ENCODE data around the gene SCAMP1.
"Not testable (repeated sequence)": the region's sequence is repeated elsewhere in the genome, so short reads cannot be mapped to it uniquely, and the experiment has no call there.

SCAMP1 gene

DNA sequence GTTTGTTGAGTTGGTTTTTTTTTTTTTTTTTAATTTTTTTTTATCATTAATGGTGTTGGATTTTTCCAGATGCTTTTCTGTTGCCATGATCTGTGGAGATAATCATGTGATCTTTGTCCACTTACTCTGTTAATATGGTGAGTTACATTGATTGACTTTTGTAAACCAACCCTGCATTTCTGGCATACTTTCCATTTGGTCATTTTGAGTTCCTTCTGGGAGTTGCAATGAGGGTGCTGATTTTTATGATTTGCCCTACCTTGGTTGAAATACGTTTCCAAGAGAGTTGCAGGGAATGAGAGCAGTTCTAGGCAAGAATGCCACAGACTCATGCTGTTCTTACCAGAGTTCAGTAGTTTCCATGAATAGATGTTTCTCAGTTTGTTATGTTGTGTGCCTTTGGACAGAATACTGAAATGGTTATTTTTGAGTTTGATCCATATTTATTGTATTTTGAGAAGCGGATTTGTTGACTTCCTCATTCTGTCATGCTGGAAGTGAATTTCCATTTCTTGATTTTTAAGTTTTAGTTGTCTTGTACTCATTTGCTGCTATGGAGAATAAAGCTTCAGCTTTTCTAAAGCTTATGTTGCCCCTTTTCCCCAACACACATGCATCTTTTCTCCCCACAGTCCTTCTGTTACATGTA, 69.0 kb downstream of the SCAMP1 start:
- DNase-seq (ENCODE audit: low read depth) = no peak

DNA sequence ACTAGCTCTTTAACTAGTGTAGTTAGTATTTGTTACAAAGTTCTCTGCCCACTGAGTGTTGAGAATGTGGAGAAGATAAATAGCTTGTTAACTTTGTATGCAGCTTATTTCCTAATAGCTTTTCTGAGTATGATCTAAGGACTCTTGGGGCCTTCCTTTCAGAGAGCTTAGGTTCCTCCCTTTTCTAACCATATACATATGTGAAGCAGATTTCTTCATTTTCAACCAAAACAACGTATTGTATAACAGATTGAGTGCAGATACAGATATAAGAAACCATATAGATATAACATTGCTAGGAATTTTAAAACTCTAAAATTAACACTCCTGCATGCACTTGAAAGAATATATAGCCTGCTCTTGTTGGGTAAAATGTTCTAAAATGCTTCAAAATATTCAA, 70.4 kb downstream of the SCAMP1 start:
- DNase-seq (ENCODE audit: low read depth) = no peak

DNA sequence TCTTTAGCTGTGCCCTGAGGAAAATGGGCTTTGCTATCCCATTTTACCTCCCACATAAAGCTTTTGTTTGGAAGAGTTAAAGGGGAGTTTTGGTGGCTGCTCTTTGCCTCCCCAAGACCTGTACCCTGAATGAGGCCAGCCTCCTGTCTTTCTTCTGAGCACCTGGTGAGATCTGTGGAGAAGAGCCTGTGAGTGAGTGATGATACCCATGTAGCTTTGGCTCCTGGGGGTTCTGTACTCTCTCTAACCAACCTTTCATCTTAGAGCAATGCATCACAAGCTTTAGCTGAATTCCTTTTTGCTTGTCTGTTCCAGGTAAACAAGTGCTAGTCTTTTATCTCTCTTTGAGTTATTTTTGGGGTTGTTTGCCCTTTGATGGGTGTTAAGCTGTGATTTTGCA, 73.6 kb downstream of the SCAMP1 start:
- DNase-seq (ENCODE audit: low read depth) = no peak

DNA sequence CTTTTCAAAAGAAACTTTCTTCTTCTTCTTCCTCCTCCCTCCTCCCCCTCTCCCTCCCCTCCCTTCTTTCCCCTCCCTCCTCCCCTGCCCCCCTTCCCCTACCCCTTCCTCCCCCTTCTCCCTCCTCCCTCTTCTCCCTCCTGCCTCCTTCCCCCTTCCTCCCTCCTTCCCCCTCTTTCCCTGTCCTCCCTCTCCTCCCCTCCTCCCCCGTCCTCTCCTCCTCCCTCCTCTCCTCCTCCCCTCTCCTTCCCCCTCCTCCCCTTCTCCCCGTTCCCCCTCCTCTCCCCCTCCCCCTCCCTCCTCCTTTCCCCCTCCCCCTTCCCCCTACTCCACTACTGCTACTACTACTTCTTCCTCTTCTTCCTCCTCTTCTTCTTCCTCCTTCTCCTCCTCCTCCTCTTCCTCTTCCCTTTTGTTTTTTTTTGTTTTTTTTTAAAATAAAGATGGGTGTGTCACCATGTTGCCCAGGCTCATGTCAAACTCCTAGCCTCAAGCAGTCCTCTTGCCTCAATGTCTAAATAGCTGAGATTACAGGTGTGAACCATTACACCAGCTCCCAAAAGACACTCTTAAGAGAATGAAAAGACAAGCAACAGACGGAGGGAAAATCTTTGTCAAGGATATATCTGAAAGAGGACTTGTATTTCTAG, 87.5 kb downstream of the SCAMP1 start:
- DNase-seq (ENCODE audit: low read depth) = no peak

DNA sequence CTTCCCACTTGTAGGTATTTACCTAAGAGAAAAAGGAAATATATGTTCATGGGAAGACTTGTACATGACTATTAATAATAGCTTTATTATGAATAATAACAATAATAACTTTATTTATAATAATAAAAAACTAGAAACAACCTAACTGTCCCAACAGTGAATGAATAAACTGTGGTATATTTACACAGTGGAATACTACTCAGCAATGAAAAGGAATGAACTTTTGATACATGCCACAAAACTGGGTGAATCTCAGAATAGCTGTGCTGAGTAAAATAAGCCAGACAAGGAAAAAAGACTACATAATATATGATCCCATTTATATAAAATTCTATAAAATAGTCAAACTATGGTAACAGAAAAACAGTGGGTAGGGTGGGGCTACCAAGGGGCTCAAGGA, 88.7 kb downstream of the SCAMP1 start:
- DNase-seq (ENCODE audit: low read depth) = no peak

GRCh38 chr5:78457507-78457906, 97.1 kb downstream of the SCAMP1 start:
- not testable (repeated sequence) for DNase-seq (ENCODE audit: low read depth)

DNA sequence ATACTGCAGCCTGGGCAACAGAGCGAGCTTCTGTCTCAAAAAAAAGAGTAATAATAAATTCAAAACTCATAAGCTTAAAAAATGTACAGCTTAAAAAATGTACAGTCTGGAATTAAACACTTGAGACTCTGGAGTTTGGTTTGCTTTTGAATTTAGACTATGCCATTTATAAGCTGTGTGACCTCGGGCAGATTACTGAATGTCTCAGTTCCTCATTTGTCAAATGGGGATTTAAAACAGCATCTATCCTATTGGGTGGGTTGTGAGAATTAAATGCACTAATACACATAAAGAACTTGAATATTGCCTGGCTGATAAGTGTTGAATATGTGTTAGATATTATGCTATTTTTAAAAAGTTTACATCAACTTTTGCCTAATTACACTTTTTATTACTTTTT, 98.4 kb downstream of the SCAMP1 start:
- DNase-seq (ENCODE audit: low read depth) = no peak

- DNase-seq (ENCODE audit: low read depth) = no peak
Observed at GRCh38 chr5:78467140-78467539, 106.7 kb downstream of the SCAMP1 start.

DNA sequence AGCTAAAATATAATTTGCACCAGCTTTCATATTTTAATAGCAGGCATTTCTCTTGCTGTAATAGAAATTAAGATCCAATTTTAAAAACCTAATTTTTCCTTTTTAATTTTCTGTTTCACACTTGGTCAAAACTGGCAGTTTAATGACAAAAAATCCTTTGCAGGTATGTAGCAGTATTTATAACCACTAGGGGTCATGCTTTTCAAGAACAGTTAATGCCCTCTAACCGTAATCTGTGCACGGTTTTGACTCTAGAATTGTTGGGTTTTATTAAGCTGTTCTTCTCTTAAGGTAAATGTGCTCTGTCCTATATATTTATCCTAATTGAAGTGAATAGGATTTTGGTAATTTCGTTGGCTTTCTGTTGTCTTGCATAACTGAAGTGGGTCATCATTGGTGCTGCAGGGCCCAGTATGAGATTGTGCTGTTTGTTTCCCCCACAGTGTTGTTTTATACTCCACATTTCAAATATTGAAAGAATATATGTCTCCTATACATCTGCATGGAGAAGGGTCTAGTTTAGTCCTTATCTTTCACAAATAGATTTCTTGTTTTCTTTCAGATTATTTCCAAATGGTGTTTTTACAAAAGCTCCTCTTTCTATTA, 107.4 kb downstream of the SCAMP1 start:
- DNase-seq (ENCODE audit: low read depth) = no peak

DNA sequence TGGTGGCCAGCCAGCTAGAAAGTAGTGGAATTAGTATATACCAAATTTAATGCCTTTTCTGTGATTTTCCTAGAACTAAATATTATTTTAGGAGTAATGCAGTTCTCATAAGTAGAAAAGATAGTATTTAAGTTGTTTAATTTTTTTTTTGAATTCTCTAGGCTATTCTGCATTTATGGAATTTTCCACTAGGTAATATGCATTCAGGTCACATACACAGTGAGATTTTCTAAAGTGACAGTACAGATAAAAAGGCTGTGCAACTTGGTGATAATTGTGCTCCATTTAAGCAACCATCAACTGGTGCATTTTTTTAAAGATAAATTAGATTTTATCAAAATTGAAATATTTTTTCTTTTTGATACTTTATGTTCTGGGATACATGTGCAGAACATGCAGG, 111.5 kb downstream of the SCAMP1 start:
- DNase-seq (ENCODE audit: low read depth) = no peak

DNA sequence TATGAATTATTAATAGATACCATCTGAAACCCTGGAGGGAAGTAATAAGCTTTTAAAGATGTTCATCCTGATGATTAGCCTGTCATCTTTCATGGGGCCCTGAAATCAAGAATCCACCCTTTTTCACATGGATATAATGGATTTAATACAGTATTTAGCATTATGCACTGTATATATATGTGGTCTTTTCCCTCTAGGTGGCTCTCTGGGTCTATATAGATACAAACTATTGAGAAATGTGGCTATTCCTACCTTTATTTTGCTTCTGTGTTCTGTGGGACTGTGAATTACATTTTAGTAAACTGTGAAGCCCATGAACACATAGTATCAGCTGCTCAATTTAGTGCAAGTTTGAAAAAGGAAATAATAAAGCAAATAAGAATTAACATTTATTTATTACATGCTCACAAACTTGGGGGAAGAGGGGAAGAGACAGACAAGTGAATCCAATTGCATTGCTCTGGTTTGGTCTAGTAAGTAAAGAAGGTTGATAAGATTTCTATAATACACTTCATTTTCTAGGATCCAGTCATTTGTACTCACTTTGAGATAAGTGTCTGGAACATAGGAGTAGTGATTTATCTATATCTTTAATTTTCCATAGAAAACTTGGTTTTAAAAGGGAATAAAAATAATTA, 112.2 kb downstream of the SCAMP1 start:
- no peak for DNase-seq (ENCODE audit: low read depth)

DNA sequence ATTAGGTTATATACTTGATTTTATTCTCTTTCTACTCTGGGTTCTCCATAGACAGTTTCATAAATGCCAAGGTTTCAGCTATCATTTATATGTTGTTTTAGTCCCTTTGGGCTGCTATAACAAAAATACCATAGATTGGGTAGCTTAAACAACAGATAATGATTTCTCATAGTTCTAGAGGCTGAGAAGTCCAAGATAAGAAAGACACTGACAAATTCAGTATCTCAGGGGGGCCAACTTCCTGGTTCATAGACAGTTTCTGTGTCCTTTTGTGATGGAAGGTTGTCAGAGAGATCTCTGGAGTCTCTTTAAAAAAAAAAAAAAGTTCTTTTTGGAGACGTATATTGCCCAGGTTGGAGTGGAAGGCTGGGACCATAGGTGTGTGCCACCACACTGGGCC, 113.3 kb downstream of the SCAMP1 start:
- no peak for DNase-seq (ENCODE audit: low read depth)

DNA sequence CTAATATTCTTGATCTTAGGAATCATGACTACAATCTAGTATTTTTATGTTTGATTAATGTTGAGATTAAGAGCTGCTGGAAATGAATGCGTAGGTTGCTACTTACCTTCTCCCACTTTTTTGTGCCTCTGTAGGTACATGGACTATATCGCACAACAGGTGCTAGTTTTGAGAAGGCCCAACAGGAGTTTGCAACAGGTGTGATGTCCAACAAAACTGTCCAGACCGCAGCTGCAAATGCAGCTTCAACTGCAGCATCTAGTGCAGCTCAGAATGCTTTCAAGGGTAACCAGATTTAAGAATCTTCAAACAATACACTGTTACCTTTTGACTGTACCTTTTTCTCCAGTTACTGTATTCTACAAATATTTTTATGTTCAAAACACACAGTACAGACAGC, 115.0 kb downstream of the SCAMP1 start:
- no peak for DNase-seq (ENCODE audit: low read depth)

GRCh38 chr5:78476795-78477194, 116.4 kb downstream of the SCAMP1 start:
- DNase-seq (ENCODE audit: low read depth) = no peak

GRCh38 chr5:78482948-78483347, 122.5 kb downstream of the SCAMP1 start:
- DNase-seq (ENCODE audit: low read depth) = no peak

DNA sequence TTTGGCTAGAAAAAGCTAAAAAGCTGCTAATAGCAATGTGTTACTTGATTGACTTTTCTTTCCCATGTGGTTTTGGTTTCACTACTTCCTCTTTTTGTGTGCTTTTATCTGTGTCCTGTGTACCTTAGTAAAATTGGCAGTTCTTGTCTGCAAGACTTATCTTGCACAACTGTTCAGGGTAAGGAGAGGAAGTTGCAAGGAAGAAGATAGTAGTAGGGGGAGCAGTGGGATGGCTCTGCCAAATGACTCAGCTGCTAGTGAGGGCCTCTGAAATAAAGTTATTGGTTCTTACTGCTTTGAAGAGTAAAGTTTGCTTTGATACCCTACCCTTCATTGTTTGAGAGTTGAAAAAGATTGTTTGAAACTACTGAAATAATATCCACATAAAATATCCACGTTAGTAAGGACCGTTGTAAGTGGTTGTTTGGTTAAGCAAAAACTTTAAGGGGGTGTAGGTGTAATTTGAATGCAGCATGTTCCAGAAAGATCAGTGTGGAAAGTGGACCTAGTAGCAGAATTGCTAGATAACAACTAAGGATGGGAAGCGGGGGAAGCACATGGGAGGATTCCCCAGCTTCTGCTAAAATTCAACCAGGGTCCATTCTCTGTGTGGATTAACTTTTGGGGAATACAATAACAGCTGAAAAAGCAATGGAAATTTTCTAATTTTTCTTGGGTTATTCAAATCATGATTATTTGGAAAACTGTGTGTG, 123.5 kb downstream of the SCAMP1 start:
- no peak for DNase-seq (ENCODE audit: low read depth)

DNA sequence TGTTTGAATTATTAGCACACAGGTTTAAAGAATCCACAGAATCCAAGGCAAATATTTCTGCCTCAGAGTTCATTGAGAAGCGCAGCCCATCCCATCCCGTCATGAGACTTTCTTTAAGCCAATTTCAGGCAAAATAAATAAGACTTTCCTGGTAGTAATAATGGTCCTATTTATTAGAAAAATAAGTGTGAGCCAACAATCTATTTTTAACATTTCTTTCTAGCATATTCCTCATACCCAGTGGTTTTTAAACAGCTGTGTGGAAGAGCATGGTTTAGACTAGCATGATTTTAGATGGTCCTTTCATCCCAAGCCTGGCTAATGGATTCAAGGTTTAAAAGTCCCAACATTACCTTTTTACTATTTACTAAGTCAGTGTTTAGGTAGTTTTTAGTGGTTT, 125.8 kb downstream of the SCAMP1 start:
- DNase-seq (ENCODE audit: low read depth) = no peak

DNA sequence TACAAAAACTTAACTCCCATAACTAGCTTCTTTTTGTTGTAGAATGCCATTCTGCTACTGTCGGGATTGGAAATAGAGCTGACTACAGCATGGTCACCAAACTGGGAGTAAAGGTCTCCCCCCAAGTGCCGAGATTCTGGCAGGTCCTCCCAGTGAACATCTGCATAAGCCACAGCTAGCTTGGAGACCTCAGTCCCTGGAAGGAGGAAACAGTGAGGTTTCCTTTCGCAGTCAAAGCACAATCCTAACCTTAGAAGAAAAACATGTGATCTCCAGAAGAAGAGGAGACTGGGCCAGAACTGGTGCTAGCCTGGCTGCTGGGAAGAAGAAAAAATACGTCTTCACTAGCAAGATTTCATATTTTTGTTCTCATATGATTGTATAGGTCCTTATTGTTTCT, 127.4 kb downstream of the SCAMP1 start:
- DNase-seq (ENCODE audit: low read depth) = no peak

- no peak for DNase-seq (ENCODE audit: low read depth)
Observed at GRCh38 chr5:78490709-78491485, 130.5 kb downstream of the SCAMP1 start.

DNA sequence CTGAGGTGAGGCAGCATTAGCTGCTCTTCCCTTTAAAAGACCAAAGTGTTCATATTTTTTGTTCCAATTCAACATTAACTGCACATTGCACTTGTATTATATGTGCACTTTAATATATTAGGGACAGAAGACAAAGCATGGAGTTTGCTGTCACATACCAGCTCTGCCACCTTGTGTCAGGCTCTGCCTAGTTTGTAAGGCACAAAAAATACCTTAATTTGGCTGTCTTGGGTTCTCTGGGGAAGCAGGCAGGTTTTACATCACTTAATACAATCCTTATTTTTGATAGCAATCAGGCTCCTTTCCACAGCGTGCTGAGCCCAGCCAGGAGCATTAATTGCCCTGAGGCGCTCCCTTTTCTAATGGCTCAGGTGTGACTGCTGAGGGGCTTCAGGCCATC, 131.8 kb downstream of the SCAMP1 start:
- DNase-seq (ENCODE audit: low read depth) = no peak

- DNase-seq (ENCODE audit: low read depth) = no peak
Observed at GRCh38 chr5:78492650-78493049, 132.2 kb downstream of the SCAMP1 start.

GRCh38 chr5:78495800-78496199, 135.4 kb downstream of the SCAMP1 start:
- DNase-seq (ENCODE audit: low read depth) = no peak

Measured in activated T-cell treated with anti-CD3 and anti-CD28 coated beads for 1 hour (primary cell).